NCI-H2107 (cell line): ENCODE results near the gene TBX2.
"Not testable (repeated sequence)": the region's sequence is repeated elsewhere in the genome, so short reads cannot be mapped to it uniquely, and the experiment has no call there.

Experiments used
- DNase-seq: peaks from one replicate; lab custom pipeline; 2025; lab: John Stamatoyannopoulos, UW

TBX2 gene

GRCh38 chr17:61413661-61414126 lies 14.1 kb downstream of the TBX2 start:
- no peak for DNase-seq

- no peak for DNase-seq
Measured at GRCh38 chr17:61414141-61414935, 14.7 kb downstream of the TBX2 start.

GRCh38 chr17:61414936-61415251 lies 15.3 kb downstream of the TBX2 start:
- no peak for DNase-seq

GRCh38 chr17:61415374-61416210 lies 15.9 kb downstream of the TBX2 start:
- DNase-seq, result no peak

GRCh38 chr17:61416211-61416539 lies 16.5 kb downstream of the TBX2 start:
- no peak for DNase-seq

GRCh38 chr17:61416540-61417363 lies 17.1 kb downstream of the TBX2 start:
- DNase-seq, result peak; percentile 31

- DNase-seq, result no peak
Measured at GRCh38 chr17:61418449-61418848, 18.8 kb downstream of the TBX2 start.

- no peak for DNase-seq
Measured at GRCh38 chr17:61419496-61420046, 19.9 kb downstream of the TBX2 start.

GRCh38 chr17:61420052-61420451 lies 20.4 kb downstream of the TBX2 start:
- DNase-seq, result no peak

- DNase-seq, result no peak
Measured at GRCh38 chr17:61420745-61421398, 21.2 kb downstream of the TBX2 start.

GRCh38 chr17:61421460-61421859 lies 21.8 kb downstream of the TBX2 start:
- DNase-seq, result no peak

- no peak for DNase-seq
Measured at GRCh38 chr17:61422116-61422799, 22.6 kb downstream of the TBX2 start.

- DNase-seq, result no peak
Measured at GRCh38 chr17:61422869-61423268, 23.2 kb downstream of the TBX2 start.

GRCh38 chr17:61423967-61424649 lies 24.5 kb downstream of the TBX2 start:
- no peak for DNase-seq

GRCh38 chr17:61425682-61426481 lies 26.2 kb downstream of the TBX2 start:
- DNase-seq, result no peak

- no peak for DNase-seq
Measured at GRCh38 chr17:61426482-61427304, 27.1 kb downstream of the TBX2 start.

GRCh38 chr17:61427567-61427966 lies 27.9 kb downstream of the TBX2 start:
- DNase-seq, result no peak

GRCh38 chr17:61429274-61429673 lies 29.6 kb downstream of the TBX2 start:
- no peak for DNase-seq

GRCh38 chr17:61429831-61430230 lies 30.2 kb downstream of the TBX2 start:
- DNase-seq, result not testable (repeated sequence)
